A673 (cell line): ENCODE results near the gene GIMAP2. TPM values are rescaled to one million over a fixed set of nuclear protein-coding genes. Genes with fewer than 3 reads are reported as not detected.
A peak's percentile ranks its signal among the peaks of the same experiment; 100 is the strongest.

ENCODE experiments used
- BruUV-seq: library from RNA; stranded (reverse); fragments of 400-500 nt; replicated peaks from 2 replicates; lab custom pipeline; 2021; lab: Mats Ljungman, UMichigan
- CTCF ChIA-PET: fragments of 300-600 bp; sonication (Branson Sonifier 250); formaldehyde crosslinking; loops from one replicate; lab custom pipeline; 2022; ENCODE audit warnings: antibody characterized with exemption; lab: Charles Lee
- POLR2A ChIA-PET: fragments of 300-600 bp; sonication (Branson Sonifier 250); formaldehyde crosslinking; loops from one replicate; lab custom pipeline; 2022; ENCODE audit warnings: antibody characterized with exemption; ENCODE audit not compliant: low non-redundant PET; lab: Charles Lee
- DNase-seq: peaks from one replicate; pipeline ENCODE4 v3.0.0-alpha.2; 2015; ENCODE audit warnings: low spot score
- H3K27ac ChIP-seq: fragments of 200-600 bp; sonication (generic); 2 replicates; pipeline ENCODE4 v1.5.1; 2016; ENCODE audit warnings: mixed run types, low read depth, mild to moderate bottlenecking, mixed read lengths, antibody characterized with exemption, low read length; ENCODE audit not compliant: poor library complexity, severe bottlenecking
- H3K27me3 ChIP-seq: fragments of 200-600 bp; sonication (generic); replicated peaks from 2 replicates; pipeline ENCODE4 v1.6.1; 2017; ENCODE audit warnings: mixed run types, low read depth, mild to moderate bottlenecking, mixed read lengths, antibody characterized with exemption, low read length; ENCODE audit not compliant: insufficient read depth, poor library complexity
- H3K36me3 ChIP-seq: fragments of 200-600 bp; sonication (generic); 2 replicates; pipeline ENCODE4 v1.6.1; 2016; ENCODE audit warnings: mixed run types, mild to moderate bottlenecking, mixed read lengths, antibody characterized with exemption, low read length; ENCODE audit not compliant: insufficient read depth, poor library complexity, severe bottlenecking
- H3K4me1 ChIP-seq: fragments of 200-600 bp; sonication (generic); 2 replicates; pipeline ENCODE4 v1.6.1; 2017; ENCODE audit warnings: mixed run types, mild to moderate bottlenecking, mixed read lengths, antibody characterized with exemption, low read length; ENCODE audit not compliant: insufficient read depth, poor library complexity, severe bottlenecking
- H3K4me3 ChIP-seq: fragments of 200-600 bp; sonication (generic); 2 replicates; pipeline ENCODE4 v1.5.1; 2016; ENCODE audit warnings: low read depth, mixed run types, mild to moderate bottlenecking, mixed read lengths, low read length; ENCODE audit not compliant: poor library complexity, severe bottlenecking
- H3K9me3 ChIP-seq: fragments of 200-600 bp; sonication (generic); 2 replicates; pipeline ENCODE4 v1.6.1; 2016; ENCODE audit warnings: mixed run types, low read depth, mild to moderate bottlenecking, mixed read lengths, antibody characterized with exemption, low read length; ENCODE audit not compliant: poor library complexity, severe bottlenecking
- EZH2 ChIP-seq: fragments of 200-600 bp; sonication (generic); IDR thresholded peaks from 2 replicates; pipeline ENCODE4 v1.6.1; 2017; ENCODE audit warnings: borderline replicate concordance, low read depth, mild to moderate bottlenecking, mixed read lengths, antibody characterized with exemption, low read length; ENCODE audit not compliant: poor library complexity, severe bottlenecking
- intact Hi-C: fragments of 100-400 bp; cut with micrococcal nuclease; formaldehyde crosslinking; loops from one replicate; pipeline ENCODE4 v1.10.0; 2022; ENCODE audit not compliant: unreplicated experiment
- total RNA-seq: library from RNA; stranded (reverse); gene quantifications from 2 replicates; pipeline ENCODE4 v1.2.3, GENCODE V29; 2021
- TF ChIP-seq, protein P1 (sequence below): fragments of 300-800, 200-600 bp; sonication (generic); conservative IDR thresholded peaks from 2 replicates; pipeline ENCODE4 v1.5.1; 2017; ENCODE audit warnings: low read depth, mild to moderate bottlenecking, antibody characterized with exemption, low read length, moderate library complexity, mixed read lengths

GIMAP2 gene
- total RNA-seq, 1 experiment from 2014 or later, result 4.3 TPM

DNA sequence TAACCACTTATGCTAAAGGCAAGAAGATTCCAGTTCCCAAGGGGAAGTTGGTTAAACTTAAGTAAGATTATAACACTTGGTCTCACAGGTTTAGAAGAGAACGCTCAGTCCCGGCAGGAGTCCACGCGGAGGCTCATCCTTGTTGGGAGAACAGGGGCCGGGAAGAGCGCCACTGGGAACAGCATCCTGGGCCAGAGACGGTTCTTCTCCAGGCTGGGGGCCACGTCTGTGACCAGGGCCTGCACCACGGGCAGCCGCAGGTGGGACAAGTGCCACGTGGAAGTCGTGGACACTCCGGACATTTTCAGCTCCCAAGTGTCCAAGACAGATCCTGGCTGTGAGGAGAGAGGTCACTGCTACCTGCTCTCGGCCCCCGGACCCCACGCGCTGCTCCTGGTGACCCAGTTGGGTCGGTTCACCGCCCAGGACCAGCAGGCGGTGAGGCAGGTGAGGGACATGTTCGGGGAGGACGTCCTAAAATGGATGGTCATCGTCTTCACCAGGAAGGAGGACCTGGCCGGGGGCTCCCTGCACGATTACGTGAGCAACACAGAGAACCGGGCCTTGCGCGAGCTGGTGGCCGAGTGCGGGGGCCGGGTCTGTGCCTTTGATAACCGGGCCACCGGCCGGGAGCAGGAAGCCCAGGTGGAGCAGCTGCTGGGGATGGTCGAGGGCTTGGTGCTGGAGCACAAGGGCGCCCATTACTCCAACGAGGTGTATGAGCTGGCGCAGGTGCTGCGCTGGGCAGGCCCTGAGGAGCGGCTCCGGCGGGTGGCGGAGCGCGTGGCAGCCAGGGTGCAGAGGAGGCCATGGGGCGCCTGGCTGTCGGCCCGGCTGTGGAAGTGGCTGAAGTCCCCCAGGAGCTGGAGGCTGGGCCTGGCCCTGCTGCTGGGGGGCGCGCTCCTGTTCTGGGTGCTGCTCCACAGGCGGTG lies 34.7 kb downstream of the GIMAP2 start:
- no peak overlapping the region for H3K27ac ChIP-seq
- no peaks in the 10 kb centered on the region for H3K9me3 ChIP-seq
- no TSS peak for BruUV-seq
- no peak for TF ChIP-seq EZH2
- TF ChIP-seq, protein P1, sequence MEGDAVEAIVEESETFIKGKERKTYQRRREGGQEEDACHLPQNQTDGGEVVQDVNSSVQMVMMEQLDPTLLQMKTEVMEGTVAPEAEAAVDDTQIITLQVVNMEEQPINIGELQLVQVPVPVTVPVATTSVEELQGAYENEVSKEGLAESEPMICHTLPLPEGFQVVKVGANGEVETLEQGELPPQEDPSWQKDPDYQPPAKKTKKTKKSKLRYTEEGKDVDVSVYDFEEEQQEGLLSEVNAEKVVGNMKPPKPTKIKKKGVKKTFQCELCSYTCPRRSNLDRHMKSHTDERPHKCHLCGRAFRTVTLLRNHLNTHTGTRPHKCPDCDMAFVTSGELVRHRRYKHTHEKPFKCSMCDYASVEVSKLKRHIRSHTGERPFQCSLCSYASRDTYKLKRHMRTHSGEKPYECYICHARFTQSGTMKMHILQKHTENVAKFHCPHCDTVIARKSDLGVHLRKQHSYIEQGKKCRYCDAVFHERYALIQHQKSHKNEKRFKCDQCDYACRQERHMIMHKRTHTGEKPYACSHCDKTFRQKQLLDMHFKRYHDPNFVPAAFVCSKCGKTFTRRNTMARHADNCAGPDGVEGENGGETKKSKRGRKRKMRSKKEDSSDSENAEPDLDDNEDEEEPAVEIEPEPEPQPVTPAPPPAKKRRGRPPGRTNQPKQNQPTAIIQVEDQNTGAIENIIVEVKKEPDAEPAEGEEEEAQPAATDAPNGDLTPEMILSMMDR, result no peak
- ChIA-PET CTCF (no interaction called here), POLR2A (no interaction called here)
- no peaks in the 10 kb centered on the region for H3K4me1 ChIP-seq
- no peaks in the 10 kb centered on the region for H3K27me3 ChIP-seq
- intact Hi-C loops, result no loop called here
- no peak for DNase-seq
- H3K36me3 ChIP-seq, result no peaks in the 10 kb centered on the region
- H3K4me3 ChIP-seq, result no peak overlapping the region

DNA sequence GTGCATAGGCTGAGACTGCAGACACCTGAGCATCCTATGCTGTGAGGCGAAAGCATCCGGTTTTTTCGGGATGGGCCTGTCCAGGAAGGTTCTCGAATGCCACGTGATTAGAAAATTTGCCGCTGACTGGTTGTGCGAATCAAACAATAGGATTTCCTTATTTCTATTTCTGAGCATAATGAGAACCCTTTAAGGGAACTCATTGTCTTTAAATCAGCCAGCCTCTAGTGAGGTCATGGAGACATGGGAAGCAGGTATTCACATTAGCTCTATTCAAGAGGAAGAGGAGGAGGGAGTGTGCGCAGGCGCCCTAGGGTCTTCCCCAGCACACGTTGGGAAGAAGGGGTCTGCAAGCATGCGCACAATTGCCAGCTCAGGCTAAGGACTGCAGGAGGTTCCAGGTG lies 36.5 kb downstream of the GIMAP2 start:
- no peak for DNase-seq
- Histone ChIP-seq H3K4me3 (no peak overlapping the region), H3K27me3 (no peaks in the 10 kb centered on the region), H3K36me3 (no peaks in the 10 kb centered on the region), H3K4me1 (no peaks in the 10 kb centered on the region), H3K27ac (no peak overlapping the region), H3K9me3 (no peaks in the 10 kb centered on the region)
- TF ChIP-seq EZH2, result no peak
- TF ChIP-seq, protein P1, result no peak
- ChIA-PET POLR2A (no interaction called here), CTCF (no interaction called here)
- BruUV-seq, result no TSS peak
- intact Hi-C loops, result no loop called here

- no peaks in the 10 kb centered on the region for H3K36me3 ChIP-seq
- POLR2A ChIA-PET, result no interaction called here
- H3K9me3 ChIP-seq, result no peaks in the 10 kb centered on the region
- no peak overlapping the region for H3K4me3 ChIP-seq
- peak; percentile 7 for DNase-seq
- TF ChIP-seq, protein P1, result no peak
- TF ChIP-seq EZH2, result no peak
- intact Hi-C loops, result no loop called here
- BruUV-seq, result no TSS peak
- H3K27ac ChIP-seq, result no peak overlapping the region
- H3K27me3 ChIP-seq, result no peaks in the 10 kb centered on the region
- CTCF ChIA-PET, result no interaction called here
- H3K4me1 ChIP-seq, result no peaks in the 10 kb centered on the region
These were observed 37.0 kb downstream of the GIMAP2 start for GRCh38 chr7:150722431-150722931.
